Anterior cingulate cortex (tissue), 58 donors: ENCODE measurements around the gene KCNMB1.
A peak's percentile ranks its signal among the peaks of the same experiment; 100 is the strongest.

Experiments
- DNase-seq, 58 donors: peaks; one replicate each; lab custom pipeline; 2025; lab: John Stamatoyannopoulos, UW

Gene KCNMB1

GRCh38 chr5:170388818-170389549, at the start of gene KCNMB1:
Gene KCNMB1 (minus strand): TSS chr5:170389367. CDS start chr5:170385447, 3,920 bp downstream.
- no peak for DNase-seq

- DNase-seq = no peak
These were observed 49.4 kb upstream of the KCNMB1 start for GRCh38 chr5:170438581-170438980.

GRCh38 chr5:170437621-170438375, 48.6 kb upstream of the KCNMB1 start:
- no peak for DNase-seq

DNA sequence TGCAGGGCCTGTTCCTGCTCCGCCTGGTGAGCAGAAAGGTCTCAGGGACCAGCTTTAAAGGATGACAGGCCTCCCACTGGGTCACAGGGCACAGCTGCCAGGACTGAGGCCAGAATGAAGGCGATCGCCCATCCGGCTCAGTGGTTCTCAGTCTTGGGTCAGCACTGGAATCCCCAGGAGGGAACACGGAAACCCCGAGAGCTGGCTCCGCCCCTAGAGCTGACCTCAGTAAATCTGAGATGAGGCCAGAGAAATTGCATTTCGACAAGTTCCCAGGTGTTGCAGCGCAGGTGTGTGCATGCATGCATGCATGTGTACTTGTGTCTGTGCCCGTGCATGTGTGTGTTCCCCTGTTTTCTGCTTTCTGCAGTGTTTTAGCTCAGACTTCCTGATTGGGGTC, 47.2 kb upstream of the KCNMB1 start:
- DNase-seq = no peak

DNA sequence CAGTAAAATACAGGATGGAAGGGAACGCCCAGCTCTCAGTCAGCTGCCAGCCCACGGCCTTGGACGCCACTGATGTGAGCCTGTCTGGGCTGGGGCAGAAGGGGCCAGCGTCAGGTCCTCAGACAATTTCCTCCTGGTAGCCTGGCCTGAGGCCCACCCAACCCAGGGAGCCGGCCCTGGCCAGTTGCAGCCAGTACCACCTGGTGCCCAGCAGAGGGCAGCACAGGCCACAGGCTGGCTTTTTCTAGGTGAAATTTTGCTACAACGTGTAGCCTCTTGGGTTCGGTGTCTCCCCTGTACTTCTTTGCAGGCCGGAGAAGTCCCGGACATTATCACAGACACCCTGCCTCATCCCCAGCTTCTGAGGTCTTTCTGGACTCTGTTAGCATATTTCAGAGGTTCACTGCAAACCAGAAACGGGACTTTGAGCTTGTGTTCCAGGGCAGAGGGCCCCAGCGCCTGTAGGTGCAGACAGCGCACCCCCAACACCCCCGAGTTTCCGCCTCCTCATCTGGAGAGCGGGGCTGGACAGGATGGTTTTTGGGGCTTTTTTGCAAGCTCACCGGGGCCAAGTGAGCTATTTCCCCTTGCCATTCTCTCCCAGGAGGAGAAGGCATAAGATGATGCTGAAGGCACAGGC, 45.9 kb upstream of the KCNMB1 start:
- DNase-seq = peak in 54 of 58 donors; percentile 20 to 79 (median 50)

- no peak for DNase-seq
These were observed 43.5 kb upstream of the KCNMB1 start for GRCh38 chr5:170432669-170433068.

GRCh38 chr5:170431571-170431970, 42.4 kb upstream of the KCNMB1 start:
- no peak for DNase-seq

GRCh38 chr5:170430866-170431437, 41.8 kb upstream of the KCNMB1 start:
- no peak for DNase-seq

- DNase-seq = no peak
These were observed 41.1 kb upstream of the KCNMB1 start for GRCh38 chr5:170430256-170430655.

GRCh38 chr5:170429014-170429413, 39.8 kb upstream of the KCNMB1 start:
- no peak for DNase-seq

- peak in 7 of 58 donors; percentile 4 to 22 (median 17) for DNase-seq
These were observed 38.6 kb upstream of the KCNMB1 start for GRCh38 chr5:170427672-170428236.

GRCh38 chr5:170426786-170427185, 37.6 kb upstream of the KCNMB1 start:
- DNase-seq = no peak

- no peak for DNase-seq
These were observed 37.1 kb upstream of the KCNMB1 start for GRCh38 chr5:170426149-170426767.

DNA sequence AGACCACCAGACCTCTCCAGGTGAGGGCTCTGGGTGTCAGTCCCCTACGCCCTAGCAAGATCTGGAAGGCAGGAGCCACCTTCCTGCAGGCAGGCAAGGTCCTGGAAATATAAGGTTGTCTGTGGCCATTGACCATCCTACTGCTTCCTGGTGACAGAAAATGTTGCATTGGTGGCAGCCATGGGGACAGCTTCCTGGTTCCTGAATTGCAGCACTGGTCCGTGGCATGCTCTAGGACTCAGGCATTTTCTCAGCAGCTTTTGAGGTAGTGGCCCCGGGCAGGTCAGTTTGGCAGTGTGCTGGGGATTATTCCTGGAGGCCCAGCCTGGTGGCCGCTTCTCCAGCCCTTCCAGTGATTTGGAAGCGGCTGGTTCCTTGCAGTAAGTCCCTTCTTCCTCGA, 36.6 kb upstream of the KCNMB1 start:
- no peak for DNase-seq

- DNase-seq = no peak
These were observed 35.5 kb upstream of the KCNMB1 start for GRCh38 chr5:170424629-170425028.

- DNase-seq = no peak
These were observed 34.5 kb upstream of the KCNMB1 start for GRCh38 chr5:170423692-170424091.

- DNase-seq = peak in 1 of 58 donors; percentile 24
These were observed 32.7 kb upstream of the KCNMB1 start for GRCh38 chr5:170421826-170422225.

- DNase-seq = peak in 37 of 58 donors; percentile 6 to 67 (median 28)
These were observed 31.7 kb upstream of the KCNMB1 start for GRCh38 chr5:170420806-170421412.

- DNase-seq = no peak
These were observed 30.5 kb upstream of the KCNMB1 start for GRCh38 chr5:170419643-170420042.

- no peak for DNase-seq
These were observed 29.6 kb upstream of the KCNMB1 start for GRCh38 chr5:170418736-170419135.
